Uterus (tissue), 2 donors: ENCODE data around the gene PSEN1.

ENCODE experiments used
- CTCF ChIP-seq, 4 experiments: fragments of 200-600 bp in 2 of 4; fragments of 450-650 bp in 2 of 4; sonication (generic) in 2 of 4; IDR thresholded peaks; one replicate each; pipeline ENCODE4 v1.5.1; 2016 to 2019; ENCODE audit warnings: antibody characterized with exemption in 4 of 4, mild to moderate bottlenecking in 2 of 4, moderate library complexity in 1 of 4
- POLR2A ChIP-seq, 2 donors: fragments of 450-650 bp; IDR thresholded peaks; one replicate each; pipeline ENCODE4 v1.6.1; 2016; ENCODE audit warnings: antibody characterized with exemption in 2 of 2, mild to moderate bottlenecking in 1 of 2, moderate library complexity in 1 of 2

- TF ChIP-seq CTCF (IDR thresholded peaks at IDR 0.05), result no peak
- no peak for TF ChIP-seq POLR2A (IDR thresholded peaks at IDR 0.05)
Observed at GRCh38 chr14:73105050-73105449, 31.3 kb upstream of the PSEN1 start.
